Endometrium (tissue), 2 donors: ENCODE data around the gene PADI2.
A peak's percentile ranks its signal among the peaks of the same experiment; 100 is the strongest.

Experiments used
- FAIRE-seq: peaks from 2 replicates; lab custom pipeline; 2012; peaks lifted over from hg19 to GRCh38; lab: Jason Lieb, UNC
- donor health status: control.
- donor health status: control.

PADI2 gene

DNA sequence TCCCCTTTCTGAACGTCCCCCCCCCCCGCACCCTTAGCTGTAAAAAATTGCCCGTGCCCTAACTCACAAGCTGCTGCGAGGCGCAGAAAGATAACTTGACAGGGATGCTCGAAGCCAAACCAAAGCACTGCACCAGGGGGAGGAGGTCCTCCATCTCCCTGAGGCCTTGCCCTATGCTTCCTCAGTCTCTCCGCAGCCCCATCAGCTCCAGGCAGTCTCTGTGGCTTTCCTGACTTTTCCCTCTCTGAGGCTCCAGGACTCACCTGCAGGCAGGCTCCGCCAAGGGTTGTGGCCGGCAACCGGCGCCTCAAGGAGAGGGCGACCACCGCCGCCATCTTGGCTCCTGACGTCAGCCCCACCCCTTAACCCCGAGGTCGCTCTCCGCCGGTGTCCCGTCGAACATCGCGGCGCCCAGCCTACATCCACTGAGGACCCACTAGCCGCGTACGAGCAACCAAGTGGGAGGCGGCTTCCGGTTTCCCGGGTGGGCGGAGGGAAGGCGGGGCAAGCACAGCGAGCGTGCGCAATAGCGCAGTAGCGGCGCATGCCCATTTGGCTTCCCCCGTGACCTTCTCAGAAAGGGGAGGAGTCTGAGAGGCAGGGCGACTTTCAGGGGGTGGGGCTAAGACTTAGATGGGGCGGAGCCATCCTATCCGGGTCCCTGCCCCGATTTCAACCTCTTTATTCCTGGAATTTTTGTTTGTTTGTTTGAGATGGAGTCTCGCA lies 65.4 kb downstream of the PADI2 start, which contains the start of gene SDHB:
TSS of gene SDHB (minus strand) at position 348 of the 726 bp plus-strand sequence. CDS start at position 335, 13 bp downstream.
- peak; percentile 98 for FAIRE-seq

DNA sequence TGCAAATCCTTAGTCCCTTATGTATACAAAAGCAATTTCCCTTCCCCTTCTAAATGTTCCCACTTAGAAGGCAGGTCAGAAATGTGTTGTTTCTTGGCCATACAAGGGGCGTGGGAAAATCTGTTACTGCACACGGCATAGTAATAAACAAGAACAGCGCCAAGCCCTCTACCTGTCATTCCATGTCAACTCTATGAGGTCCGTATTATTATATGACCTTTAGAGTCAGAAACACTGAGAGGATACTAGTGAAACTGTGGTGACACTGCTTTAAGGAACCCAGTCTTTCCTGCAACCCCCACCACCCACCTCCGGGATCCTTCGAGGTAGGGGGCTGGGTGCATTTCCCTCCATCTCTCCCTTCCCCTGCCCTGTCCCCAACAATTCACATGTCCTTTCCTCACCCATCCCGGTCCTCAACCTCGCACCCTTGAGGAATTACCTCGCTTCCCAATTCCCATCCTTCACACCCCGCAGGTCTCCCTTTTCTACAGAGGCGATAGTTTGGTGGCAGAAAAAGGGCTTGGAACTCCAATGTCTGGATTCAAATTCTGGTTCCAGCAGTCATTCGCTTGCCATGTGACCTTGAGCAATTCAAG lies 66.1 kb downstream of the PADI2 start:
- FAIRE-seq: no peak

DNA sequence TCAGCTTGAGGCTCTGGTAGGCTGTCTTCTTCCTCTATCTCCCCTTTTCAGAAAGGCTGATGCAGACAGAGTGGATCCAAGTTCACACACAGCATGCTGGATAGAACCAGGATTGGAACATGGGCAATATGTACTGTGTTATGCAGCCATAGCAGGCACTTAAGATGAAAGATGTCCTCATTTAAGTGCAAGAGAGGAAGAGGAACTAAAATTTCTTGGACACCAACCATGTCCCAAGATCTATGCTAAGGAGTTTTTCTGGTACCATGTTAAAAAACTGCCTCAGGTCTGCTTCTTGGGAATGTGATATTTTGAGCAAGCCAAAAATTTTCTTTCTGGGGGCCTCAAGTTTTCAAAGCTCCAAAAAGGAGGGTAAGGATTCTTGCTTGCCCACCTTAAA lies 66.6 kb downstream of the PADI2 start:
- no peak for FAIRE-seq

DNA sequence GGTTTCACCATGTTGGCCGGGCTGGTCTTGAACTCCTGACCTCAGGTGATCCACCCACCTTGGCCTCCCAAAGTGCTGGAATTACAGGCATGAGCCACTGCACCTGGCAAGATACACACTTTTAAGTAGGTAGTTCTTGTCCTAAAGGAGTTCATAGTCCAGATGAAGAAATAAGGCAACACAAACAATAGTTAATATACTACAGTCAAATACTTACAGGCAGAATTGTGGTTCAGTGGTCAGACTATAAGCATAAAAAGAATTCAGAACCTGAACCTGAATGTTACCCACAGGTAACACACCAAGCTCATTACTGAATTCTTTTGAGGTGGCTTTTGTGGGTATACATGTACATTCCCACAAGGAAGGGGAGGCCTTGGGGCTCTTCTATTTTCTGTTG lies 67.2 kb downstream of the PADI2 start:
- no peak for FAIRE-seq

DNA sequence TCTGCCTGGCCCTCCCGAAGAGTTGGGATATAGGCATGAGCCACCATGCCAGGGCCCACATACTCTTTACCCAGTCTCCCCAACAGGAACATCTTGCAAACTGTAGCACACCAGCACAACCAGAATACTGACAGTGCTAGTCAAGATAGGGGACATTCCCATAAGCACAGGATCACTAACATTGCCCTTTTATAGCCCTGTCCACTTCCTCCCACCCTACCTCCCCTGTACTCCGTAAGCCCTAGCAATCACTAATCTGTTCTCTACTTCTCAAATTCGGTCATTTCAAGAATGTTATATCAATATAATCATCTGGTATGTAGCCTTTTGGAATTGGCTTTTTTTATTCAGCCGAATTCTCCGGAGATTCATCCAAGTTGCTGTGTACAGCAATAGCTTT lies 71.3 kb downstream of the PADI2 start:
- FAIRE-seq: no peak

DNA sequence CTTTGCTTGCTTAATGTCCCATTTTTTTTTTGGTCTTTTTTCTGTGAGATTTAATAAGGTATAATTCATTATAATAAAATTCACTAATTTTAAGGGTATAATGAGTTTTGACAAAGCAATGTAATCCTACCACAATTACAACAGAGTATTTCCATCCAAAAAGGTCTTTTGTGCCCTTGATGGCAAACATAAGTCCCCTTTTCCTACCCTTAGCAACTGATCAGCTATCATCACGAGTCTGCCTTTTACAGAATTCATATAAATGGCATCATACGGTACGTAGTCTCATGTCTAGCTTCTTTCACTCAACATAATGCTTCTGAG lies 73.0 kb downstream of the PADI2 start:
- FAIRE-seq: no peak

DNA sequence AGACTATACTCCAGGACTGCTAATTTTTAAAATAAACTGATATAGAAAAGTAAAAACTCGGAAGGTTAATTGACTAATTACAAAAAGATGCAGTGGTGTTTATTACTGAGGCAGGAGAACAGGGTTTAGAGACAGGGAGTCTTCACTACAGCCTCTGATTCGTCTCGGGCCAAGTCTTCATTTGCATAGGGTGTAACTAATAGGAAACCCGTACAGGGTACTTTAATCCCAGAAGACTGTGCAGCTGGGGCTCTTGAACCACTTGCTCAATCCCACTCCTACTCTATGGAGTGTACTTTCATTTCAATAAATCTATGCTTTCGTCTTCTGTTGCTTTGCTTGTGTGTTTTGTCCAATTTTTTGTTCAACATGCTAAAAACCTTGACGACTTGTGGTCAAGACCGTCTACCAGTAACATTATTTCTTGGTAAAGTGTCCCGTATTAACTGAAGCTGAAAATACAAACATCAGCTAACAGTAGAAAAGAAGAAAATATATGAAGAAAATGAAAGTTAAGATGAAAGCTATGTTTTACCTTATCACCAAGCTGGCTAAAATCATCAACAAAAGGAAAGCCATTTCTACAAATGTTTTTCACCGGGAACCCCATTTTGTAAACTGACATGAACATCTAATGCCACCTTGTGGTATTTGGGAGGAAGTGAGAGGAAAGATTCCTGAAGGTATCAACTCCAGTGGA lies 73.5 kb downstream of the PADI2 start:
- peak; percentile 92 for FAIRE-seq

DNA sequence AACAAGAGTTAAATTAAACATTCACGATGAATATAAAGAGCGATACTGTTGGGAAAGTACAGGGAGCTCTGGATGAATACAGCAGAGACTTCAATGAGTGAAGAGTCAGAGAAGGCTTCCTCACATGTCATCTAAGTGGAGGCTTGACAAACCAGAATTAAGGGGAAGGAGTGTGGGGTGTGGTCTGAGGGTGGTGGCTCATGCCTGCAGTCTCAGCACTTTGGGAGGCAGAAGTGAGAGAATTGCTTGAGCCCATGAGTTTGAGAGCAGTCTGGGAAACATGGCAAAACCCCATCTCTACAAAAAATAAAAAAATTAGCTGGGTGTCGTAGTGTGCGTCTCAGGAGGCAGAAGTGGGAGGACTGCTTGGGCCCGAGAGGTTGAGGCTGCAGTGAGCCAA lies 74.1 kb downstream of the PADI2 start:
- no peak for FAIRE-seq

DNA sequence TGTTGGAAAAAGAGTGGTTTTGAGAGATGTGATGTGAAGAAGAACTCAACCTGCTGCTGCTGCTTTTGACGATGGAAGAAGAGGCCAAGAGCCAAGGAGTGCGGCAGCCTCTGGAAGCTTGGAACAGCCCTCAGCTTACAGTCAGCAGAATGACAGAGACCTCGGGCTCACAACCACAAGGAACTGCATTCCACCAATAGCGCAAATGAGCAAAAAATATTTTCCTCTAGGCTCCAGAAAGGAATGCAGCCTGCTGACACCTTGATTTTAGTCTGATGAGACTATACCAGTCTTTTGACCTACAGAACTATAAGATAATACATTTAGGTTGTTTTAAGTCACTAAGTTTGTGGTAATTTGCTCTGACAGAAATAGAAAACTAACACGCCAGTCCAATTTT lies 75.6 kb downstream of the PADI2 start:
- FAIRE-seq: no peak

DNA sequence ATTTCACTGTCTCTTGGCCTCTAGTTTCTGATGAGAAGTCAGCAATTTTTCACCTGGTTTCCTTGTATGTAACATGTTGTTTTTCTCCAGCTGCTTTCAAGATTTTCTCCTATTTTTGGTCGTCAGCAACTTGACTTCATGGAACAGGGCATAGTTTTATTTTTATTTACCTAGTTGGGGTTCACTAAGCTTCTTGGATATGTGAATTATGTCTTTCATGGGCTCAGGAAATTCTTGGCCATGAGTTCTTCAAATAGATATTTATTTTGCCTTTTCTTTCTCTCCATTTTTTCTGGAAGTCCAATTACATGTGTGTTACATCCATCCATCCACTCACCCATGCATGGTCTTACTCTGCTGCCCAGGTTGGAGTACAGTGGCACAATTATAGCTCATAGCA lies 79.1 kb downstream of the PADI2 start:
- FAIRE-seq: no peak

DNA sequence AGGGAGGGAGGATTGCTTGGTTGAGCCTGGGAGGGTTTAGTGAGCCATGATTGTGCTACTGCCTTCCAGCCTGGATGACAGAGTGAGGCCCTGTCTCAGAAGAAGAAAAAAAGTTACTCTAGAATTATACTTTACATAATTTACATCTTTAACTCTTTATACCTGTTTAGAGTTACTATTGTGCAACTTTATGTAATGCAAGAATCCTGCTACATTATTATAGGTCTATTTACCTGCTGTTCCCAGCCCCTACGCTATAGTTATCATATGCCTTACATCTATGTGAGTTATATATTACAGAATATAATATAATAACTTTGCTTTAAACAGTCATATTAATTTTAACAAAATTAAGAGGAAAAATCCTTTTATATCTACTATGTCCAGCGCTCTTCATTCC lies 79.7 kb downstream of the PADI2 start:
- FAIRE-seq: no peak

DNA sequence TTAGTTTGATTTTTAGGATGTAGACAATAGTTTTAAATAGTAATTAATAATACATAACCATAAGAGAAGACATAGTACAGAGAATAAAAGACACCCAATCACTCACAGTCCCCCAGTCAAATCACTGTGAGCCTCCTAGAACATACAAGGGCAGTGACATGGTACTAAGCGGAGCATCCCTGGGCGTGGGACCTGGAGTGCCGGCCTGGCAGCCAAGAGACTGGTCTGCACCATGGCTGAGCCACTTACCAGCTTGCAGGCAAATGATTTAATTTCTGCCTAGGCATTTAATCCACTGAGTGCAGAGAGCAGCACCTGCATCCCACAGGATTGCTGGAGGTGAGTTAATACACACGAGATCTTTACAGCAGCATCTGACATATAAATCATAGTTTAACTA lies 85.8 kb downstream of the PADI2 start:
- FAIRE-seq: no peak

DNA sequence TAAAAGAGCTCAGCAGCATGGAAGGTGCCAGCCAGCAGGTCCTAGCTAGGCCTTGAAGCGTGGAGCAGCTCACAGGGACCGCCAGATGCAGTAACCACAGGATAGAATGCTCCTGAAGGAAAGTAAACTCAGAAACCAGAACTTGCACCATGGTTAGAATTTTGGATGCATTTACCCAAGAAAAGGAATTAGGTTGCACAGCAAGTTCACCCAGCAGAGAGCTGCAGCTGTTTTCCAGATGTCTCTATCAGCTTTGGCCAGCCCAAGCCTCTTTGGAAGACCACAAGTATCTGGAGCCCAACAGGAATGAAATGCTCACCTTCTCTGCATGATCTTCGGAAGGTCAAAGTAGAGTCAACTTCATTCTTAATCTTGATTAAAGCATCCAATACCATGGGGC lies 86.5 kb downstream of the PADI2 start:
- FAIRE-seq: no peak

DNA sequence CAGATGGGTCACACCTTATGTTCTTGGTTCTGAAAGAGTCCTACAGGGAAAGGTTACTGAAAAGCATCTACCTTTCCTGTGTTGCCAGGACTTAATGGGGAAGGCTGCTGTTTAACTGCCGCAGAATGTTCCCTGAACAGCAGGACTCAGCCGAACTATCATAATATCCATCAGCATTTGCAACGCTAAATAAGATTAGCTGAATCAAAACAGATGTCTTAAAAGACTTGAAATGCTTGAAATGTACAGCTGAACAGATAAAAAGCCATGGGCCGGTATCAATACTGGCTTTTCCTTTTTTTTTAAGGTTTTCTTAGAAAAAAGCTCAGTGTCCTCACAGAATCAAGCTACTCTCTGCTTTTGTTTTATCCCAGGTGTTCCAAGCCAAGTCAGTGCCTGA lies 87.8 kb downstream of the PADI2 start:
- no peak for FAIRE-seq

DNA sequence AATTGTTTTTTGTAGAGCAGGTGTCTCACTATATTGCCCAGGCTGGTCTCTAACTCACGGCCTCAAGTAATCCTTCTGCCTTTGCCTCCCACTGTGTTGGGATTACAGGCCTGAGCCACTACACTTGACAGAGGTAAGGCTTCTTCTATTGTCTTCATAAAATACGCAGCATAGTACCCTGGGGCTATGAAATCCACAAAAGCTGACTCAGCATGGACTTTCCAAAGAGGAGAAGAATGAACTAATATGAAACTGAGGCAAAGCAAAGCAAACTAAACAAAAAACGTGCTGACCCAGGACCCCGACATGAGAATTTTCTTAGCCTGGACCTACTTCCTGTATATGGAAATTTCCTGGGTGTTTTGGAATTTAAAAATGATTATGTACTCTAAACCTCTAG lies 89.0 kb downstream of the PADI2 start:
- FAIRE-seq: no peak

DNA sequence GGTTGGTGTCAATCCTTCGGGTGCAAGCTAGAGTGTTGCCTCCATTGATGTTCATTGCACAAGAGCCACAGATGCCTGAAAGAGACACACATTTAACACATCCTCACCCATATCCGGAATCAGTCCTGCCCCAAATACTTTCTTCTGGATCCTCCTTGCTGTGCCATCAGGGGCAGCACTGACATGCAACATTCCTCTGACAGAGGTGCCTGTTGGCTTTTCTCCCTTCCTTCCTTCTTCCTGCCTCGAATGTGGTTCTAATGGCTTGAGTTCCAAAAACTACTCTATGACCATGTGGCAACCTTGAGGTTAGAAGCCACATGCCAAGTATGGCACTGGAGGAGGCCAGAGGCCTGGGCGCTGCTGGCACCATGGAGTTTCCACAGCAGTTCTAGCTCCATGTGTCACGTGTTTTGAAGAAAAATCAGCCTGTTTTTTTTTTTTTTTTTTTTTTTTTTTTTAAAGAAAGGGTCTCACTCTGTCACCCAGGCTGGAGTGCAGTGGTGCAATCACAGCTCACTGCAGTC lies 90.5 kb downstream of the PADI2 start:
- no peak for FAIRE-seq

DNA sequence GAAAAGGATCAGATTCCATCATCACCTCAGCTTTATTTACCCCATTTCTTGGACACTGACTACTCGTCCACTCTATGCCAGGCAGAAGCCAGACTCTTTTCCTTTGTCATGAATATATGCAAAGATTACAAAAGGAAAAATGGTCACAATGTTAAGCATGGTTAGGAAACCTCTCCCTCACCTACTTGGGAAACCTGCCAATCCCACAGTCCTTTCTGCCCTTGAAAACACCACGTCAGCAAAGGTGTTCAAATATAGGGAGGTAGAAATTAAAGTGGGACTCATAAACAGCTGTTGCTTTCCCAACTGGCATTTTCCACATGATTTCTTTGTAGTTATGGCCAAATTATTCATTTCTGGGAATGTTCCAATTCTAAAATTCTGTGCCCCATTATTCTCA lies 91.4 kb downstream of the PADI2 start:
- no peak for FAIRE-seq

DNA sequence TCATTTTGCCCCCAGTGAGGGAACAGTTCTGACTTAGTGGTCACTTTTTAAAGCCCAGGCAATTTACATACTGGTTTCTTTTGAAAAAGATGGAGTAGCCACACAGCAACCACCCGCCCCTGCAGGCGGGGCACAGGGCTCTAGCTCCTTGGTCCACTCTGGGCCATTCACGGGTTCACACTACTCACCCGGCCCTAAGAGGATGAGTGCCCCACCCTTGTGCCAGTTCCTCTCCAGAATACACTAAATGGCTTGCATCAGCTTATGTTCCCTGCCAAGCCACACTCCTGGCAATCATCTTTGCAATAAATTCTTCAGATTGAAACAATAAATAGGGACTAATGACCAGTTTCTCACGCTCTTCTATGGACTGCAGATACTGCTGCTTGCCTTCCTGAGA lies 91.8 kb downstream of the PADI2 start:
- no peak for FAIRE-seq

DNA sequence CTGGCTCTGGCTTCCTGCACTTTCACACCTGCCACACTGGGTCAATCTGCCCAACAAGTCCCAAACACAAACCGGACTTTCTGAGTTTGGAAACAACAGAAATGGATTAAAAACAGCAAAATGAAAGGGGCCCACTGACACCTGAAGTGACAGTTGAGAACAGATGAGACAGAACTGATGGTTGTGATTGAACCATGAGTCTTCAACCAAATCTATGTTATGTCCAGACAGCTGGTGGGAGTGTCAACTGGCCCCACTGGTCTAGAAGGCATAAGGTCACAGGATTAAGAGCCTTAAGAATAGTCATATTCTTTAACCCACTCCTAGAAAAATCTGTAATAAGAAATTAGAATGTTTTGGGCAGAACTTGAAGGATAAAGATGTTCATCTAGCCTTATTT lies 94.5 kb downstream of the PADI2 start:
- FAIRE-seq: no peak

DNA sequence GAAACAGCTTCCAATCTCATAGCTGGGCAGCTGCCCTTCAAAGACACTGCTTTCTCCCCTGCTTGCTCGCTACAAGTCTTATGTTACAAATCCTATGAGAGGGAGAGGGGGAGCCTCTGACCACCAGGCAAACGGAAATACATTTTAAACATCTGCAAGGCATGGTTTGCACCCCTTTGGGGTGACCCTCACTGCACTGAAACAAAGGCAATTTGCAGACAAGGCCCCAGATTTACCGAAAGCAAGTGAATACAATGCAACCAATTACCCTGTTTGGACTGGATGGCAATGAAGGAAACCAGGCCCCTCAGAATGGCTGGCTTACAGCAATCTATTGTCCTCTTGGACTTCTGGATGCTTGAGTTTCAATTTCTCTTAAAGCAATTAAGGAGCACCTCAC lies 95.7 kb downstream of the PADI2 start:
- FAIRE-seq: no peak

DNA sequence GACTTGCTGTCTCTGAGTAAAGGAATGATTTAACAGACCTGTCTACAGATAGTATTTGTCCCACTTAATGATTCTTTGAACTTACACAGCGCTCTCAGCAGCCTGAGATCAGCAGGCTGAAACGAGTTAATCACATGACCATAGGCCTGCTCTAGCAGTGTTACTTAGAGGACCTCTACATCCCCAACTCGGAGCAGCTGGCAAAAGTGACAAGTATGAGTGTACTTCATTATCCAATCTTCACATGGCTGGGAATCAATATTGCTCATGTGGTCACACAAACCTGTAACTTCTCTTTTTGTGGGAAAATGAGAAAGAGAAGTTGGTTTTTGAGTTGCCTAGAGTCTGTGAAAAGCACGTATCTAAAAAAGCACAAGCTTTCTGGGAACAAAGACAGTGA lies 96.1 kb downstream of the PADI2 start:
- no peak for FAIRE-seq

DNA sequence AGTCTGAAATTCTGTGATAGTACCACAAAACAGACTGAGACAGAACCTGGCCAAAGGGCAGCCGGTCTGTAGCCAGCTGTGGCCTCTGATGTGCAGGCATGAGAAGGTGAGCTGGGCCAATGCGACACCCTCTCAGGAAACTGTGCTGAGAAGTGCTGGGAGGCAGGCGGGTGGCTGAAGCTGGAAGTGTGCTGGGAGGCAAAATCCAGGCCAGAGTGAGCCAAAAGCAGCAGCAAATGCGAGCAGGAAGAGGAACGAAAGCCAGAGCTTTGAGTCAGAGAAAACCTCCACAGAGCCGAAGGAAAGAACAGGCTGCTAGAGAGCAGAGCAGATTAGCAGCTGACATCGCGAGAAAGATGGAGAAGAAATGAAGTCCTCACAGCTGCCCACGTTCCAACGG lies 97.4 kb downstream of the PADI2 start:
- FAIRE-seq: no peak

DNA sequence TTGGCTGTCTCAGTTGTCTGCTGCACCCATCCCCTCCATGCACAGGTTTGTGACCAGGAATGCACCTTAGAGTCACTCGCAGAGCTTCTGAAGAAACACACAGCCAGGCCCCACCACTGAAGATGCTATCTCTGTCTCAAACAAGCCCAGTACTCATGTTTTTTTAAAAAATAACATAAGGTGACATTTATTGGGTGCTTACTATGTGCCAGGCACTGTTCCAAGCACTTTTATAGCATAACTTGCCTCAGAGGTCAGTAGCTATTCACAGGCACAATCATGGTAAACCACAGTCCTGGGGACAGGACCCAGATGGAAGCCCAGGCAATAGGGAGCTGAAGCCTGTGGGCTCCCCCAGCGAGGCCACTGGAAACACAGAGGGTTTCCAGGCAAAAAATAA lies 98.7 kb downstream of the PADI2 start:
- FAIRE-seq: no peak

DNA sequence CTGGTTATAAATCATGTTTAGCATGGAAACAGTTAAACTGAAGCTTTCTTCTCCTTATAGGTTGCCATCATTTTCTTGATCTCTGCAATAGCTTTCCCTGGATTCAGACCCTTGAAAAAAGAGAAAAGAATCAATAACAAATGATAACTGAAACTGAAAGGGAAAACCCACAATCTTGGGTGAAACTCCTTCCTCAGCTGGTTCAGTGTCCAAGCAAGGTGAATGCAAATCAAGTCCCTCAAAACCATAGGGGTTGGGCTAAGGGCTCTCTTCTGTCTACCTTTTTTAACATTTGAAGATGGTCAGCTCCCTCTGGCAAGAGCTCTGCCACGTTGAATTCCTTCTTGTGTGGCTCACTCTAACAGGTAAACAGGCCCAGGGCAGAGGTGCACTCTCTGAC lies 100.4 kb downstream of the PADI2 start:
- FAIRE-seq: no peak
